Measurements from ENCODE around the gene ZKSCAN2. TPM values are rescaled to one million over a fixed set of nuclear protein-coding genes. Genes with fewer than 3 reads are reported as not detected.

ZKSCAN2 gene
- total and polyA plus RNA-seq, 2 of the 4 experiments (the other 2 are of a cell fraction) = 1.6 to 3.8 TPM

GRCh38 chr16:25271421-25271820 lies 13.8 kb upstream of the ZKSCAN2 start:
- POLR2A ChIA-PET (ENCODE audit: unreplicated experiment) = no interaction called here
- DNase-seq = no peak

More at GRCh38 chr16:25271421-25271820, 13.8 kb upstream of the ZKSCAN2 start:
- no peak overlapping the region for H2BK5ac ChIP-seq (ENCODE audit: low read depth, low read length, poor library complexity, severe bottlenecking)
- no peaks in the 10 kb centered on the region for H3K9me1 ChIP-seq (ENCODE audit: insufficient read depth, low read length)
- H2AK9ac ChIP-seq (replicated peaks; ENCODE audit: low read depth, low read length, poor library complexity) = no peak overlapping the region
- H3K18ac ChIP-seq (ENCODE audit: low read depth, low read length) = no peak overlapping the region
- no peak overlapping the region for H3K56ac ChIP-seq (ENCODE audit: extremely low read depth, insufficient read depth, low read length)
- no peak overlapping the region for H3K14ac ChIP-seq (replicated peaks; ENCODE audit: low read depth, low read length)
- no peak overlapping the region for H2AFZ ChIP-seq (replicated peaks; ENCODE audit: low read length, poor library complexity)
- H2BK20ac ChIP-seq (ENCODE audit: low read depth, low read length) = no peak overlapping the region
- H4K20me1 ChIP-seq (ENCODE audit: insufficient read depth, low read length) = peaks cover 6% of the 10 kb centered on the region
- BruUV-seq (replicated peaks) = no TSS peak
- no peak overlapping the region for H3K4ac ChIP-seq (ENCODE audit: low read depth, low read length)
- dilution Hi-C loops (cut with HindIII; ENCODE audit: low sequenced_read_pairs, unreplicated experiment) = no loop called here
- H3K4me3 ChIP-seq (ENCODE audit: insufficient read depth, low read depth, low read length) = no peak overlapping the region
- H3K27me3 ChIP-seq (ENCODE audit: control insufficient read depth, insufficient read depth, low read length) = no peaks in the 10 kb centered on the region
- H3K23ac ChIP-seq (ENCODE audit: low read depth, low read length) = no peak overlapping the region
- peaks cover 15 to 18% of the 10 kb centered on the region in 2 experiments for H3K79me1 ChIP-seq (ENCODE audit: low read depth in 1 of 2, low read length in 2 of 2)
- no peak overlapping the region for H2BK15ac ChIP-seq (ENCODE audit: low read depth, low read length)
- ATAC-seq (ENCODE audit: low read depth) = no peak
- H4K5ac ChIP-seq (ENCODE audit: low read depth, low read length) = no peak overlapping the region
- H3K4me2 ChIP-seq (ENCODE audit: low read depth, low read length) = no peak overlapping the region
- no peaks in the 10 kb centered on the region for H3K36me3 ChIP-seq (ENCODE audit: control insufficient read depth, insufficient read depth, low read length)
- no peak overlapping the region for H3K27ac ChIP-seq (ENCODE audit: insufficient read depth, low read length)
- H4K91ac ChIP-seq (ENCODE audit: insufficient read depth, low read depth, low read length) = no peak overlapping the region
- no peak overlapping the region for H2AK5ac ChIP-seq (ENCODE audit: low read depth, low read length)
- no peak overlapping the region for H2BK120ac ChIP-seq (ENCODE audit: low read depth, low read length)
- WGBS, 2 experiments (ENCODE audit: extremely low coverage in 2 of 2, insufficient read length in 1 of 2) = no CpG with 5 or more reads among the region's 5 CpGs
- TF ChIP-seq FOS (IDR thresholded peaks at IDR 0.05; ENCODE audit: low read depth, low read length) (no peak), MAFK (IDR thresholded peaks at IDR 0.05; ENCODE audit: low read depth, low read length) (no peak)
- CTCF ChIA-PET = no interaction called here
- H4K8ac ChIP-seq (ENCODE audit: low read depth in 2 of 2, low read length in 2 of 2) = no peak overlapping the region
- H3K4me1 ChIP-seq (ENCODE audit: control insufficient read depth, insufficient read depth, low read length) = no peaks in the 10 kb centered on the region
- H3K9ac ChIP-seq (ENCODE audit: low read depth, low read length) = no peak overlapping the region
- in situ Hi-C loops (cut with MboI; ENCODE audit: low sequenced_read_pairs) = no loop called here
- H3K9me3 ChIP-seq (ENCODE audit: control insufficient read depth, insufficient read depth, low read length) = no peaks in the 10 kb centered on the region
- intact Hi-C loops (cut with micrococcal nuclease) = no loop called here

Measured in IMR-90 (cell line).